Sigmoid colon (tissue), 4 donors: Measurements from ENCODE around the gene CREB3L2.

Experiments used
- CTCF ChIP-seq, 4 experiments: fragments of 450-650 bp in 3 of 4; fragments of 200-600 bp in 1 of 4; IDR thresholded peaks; one replicate each; pipeline ENCODE4 v1.5.1; 2016 to 2019; ENCODE audit warnings: antibody characterized with exemption in 4 of 4, mild to moderate bottlenecking in 3 of 4, moderate library complexity in 2 of 4
- POLR2A ChIP-seq, 2 donors: fragments of 450-650 bp; IDR thresholded peaks; one replicate each; pipeline ENCODE4 v1.6.1; 2016; ENCODE audit warnings: antibody characterized with exemption in 2 of 2, mild to moderate bottlenecking in 2 of 2, moderate library complexity in 2 of 2
- POLR2AphosphoS5 ChIP-seq, 4 donors: sonication (generic); formaldehyde crosslinking; IDR thresholded peaks; one replicate each; pipeline ENCODE4 v1.6.1; 2017; ENCODE audit warnings: antibody characterized with exemption in 4 of 4

- TF ChIP-seq CTCF (IDR thresholded peaks at IDR 0.05): no peak
- no peak for TF ChIP-seq POLR2AphosphoS5 (IDR thresholded peaks at IDR 0.05)
- no peak for TF ChIP-seq POLR2A (IDR thresholded peaks at IDR 0.05)
Observed at GRCh38 chr7:137886746-137887145, 115.1 kb downstream of the CREB3L2 start.
